ENCODE results near the gene ASCC1.
"Not testable (repeated sequence)": the region's sequence is repeated elsewhere in the genome, so short reads cannot be mapped to it uniquely, and the experiment has no call there.

Gene ASCC1

DNA sequence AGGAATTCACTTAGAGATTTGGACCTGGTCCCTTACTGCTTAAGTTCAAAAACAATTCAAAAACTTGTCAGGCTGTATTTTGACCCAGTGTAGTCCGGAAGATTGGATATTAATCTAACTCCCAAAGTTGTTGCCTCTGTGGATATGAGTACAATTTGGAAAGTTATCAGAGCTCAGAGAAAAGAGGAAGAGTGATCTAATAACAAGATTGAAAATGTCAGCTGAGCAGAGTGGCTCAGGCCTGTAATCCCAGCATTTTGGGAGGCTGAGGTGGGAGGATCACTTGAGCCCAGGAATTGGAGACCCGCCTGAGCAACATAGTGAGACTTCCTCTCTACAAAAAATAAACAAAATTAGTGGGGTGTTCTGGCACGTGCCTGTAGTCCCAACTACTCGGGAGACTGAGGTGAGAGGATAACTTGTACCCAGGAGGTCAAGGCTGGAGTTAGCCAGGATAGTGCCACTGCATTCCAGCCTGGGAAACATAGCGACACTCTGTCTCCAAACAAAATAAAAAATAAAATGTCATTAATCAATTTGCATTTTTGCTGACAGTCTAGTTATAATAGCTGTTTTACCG lies 3.2 kb upstream of the ASCC1 start:
- DNase-seq (ENCODE audit: low read depth): no peak

DNA sequence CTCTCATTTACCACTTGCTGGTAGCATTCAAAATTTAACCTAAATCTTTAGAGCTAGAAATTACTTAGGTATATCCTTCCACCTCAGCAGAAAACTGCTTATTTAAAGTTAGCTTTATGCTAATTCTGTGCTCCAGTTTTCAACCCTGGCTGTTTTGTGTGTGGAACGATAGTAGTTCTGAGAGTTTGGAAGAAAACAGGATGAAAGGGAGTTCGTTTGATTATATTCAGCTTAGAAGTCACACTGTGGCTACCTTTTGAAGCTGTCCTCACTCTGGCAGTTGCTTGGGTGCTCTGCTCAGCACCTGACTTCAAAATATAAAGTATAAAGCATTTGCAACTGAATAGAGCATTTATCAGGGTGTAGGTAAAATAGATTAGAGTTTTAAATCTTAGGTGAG lies 2.6 kb upstream of the ASCC1 start:
- no peak for DNase-seq (ENCODE audit: low read depth)

DNA sequence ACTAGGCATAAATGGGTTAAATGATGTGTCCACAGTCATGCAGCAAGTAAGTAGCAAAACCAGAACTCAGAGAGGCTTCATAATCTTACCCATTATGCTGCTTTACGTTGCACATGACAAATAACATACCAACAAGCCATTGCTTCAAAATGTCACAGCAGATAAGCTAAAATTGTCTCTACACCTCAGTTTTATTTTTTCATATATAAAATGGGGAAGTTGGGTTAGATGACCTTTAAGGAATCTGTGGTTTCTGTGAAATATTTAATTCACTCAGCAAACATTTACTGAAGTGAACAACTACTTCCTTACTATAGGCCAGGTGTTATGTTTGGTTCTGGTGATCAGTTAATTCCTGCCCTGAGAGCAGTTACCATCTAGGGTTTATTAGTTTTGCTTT lies 2.2 kb upstream of the ASCC1 start:
- DNase-seq (ENCODE audit: low read depth): no peak

DNA sequence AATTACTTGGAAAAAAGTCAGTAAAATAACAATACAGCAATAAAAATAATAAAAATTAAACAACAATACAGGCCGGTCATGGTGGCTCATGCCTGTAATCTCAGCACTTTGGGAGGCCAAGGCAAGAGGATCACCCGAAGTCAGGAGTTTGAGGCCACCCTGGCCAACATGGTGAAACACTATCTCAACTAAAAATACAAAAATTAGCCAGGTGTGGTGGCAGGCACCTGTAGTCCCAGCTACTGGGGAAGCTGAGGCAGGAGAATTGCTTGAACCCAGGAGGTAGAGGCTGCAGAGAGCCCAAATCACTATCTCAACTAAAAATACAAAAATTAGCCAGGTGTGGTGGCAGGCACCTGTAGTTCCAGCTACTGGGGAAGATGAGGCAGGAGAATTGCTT lies 4.2 kb downstream of the ASCC1 start:
- DNase-seq (ENCODE audit: low read depth): not testable (repeated sequence)

DNA sequence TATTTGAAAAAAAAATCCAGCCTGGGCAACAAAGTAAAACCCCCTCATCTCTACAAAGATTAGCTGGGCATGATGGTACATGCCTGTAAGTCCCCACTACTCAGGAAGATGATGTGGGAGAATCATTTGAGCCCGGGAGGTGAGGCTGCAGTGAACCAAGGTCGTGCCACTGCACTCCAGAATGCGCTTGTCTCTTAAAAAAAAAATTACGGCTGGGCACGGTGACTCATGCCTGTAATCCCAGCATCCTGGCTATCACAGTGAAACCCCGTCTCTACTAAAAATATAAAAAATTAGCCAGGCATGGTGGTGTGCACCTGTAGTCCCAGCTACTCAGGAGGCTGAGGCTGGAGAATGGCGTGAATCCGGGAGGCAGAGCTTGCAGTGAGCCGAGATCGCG lies 4.7 kb downstream of the ASCC1 start:
- not testable (repeated sequence) for DNase-seq (ENCODE audit: low read depth)

DNA sequence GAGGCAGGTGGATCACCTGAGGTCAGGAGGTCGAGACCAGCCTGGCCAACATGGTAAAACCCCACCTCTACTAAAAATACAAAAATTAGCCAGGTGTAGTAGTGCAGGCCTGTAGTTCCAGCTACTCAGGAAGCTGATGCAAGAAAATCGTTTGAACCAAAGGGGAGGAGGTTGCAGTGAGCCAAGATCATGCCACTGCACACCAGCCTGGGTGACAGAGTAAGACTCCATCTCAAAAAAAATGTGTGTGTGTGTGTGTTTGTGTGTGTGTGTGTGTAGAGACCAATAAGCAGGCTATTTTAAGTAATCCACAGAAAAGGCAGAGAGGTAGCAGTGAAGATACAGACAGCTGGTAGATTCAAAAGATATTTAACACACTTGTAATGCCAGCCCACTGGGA lies 7.5 kb downstream of the ASCC1 start:
- not testable (repeated sequence) for DNase-seq (ENCODE audit: low read depth)

DNA sequence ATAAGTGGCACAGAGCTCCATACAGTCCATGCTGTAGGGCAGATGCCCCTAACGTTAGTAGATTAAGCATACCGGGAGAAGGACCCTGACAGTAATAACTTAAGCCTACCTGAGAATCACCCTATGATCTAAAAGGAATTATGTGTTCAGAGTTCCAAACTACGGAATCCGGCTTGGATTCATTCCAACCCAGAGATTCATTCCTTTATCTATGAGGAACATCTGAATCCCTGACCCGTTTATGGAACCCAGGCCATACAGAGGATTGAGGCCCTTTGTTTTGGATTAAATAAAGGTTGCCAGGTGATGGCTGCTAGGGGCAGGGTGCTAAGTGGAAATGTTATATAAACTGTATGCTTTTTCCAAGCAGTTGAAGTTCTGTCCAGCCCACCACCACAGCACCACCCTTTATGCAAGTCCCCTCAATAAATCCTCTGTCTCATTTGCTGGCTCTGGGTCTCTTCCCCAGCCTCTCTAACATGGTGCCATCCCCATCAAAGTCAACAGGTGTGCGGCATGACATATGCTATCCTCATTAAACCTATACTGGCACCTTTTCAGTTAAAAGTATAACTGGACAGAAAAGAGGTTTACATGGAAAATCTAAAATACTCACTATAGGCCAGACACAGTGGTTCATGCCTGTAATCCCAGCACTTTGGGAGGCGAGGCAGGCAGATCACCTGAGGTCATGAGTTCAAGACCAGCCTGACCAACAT lies 9.4 kb downstream of the ASCC1 start:
- DNase-seq (ENCODE audit: low read depth): no peak

DNA sequence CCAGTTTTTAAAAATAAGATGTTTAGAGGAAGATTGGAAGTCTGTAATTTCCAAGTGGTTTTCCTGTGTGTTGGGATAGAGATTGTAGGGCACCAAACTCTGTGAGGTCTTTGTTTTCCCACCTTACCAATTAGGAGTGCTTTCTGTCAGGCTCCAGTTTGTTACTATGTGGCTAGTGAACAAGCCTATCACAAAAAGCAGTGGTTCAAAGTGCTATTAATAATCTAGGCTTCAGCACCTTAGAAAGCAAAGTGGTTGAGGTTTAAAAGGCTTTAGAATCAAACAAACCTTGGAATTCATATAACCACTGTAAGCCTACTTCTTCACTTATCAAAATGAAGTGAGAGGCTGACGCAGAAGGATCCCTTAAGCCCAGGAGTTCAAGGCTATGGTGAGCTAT lies 11.4 kb downstream of the ASCC1 start:
- no peak for DNase-seq (ENCODE audit: low read depth)

DNA sequence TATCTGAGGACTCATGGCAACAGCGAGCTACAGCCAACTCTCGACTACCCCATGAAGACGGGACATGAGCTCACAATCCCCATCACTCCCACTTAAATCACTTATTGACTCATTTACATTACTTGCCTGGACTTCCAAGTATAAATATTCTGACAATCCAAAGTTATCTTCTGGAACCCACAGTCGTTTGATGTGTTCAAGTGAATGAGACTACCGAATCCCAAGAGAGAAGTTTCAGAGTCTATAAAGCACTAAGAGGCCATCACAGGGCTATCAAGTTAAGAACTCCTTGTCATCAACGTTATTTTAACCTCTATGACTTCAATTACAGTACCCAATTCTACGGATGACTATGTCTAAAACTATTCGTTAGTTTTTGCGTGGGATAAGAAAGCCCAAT lies 11.8 kb downstream of the ASCC1 start:
- no peak for DNase-seq (ENCODE audit: low read depth)

DNA sequence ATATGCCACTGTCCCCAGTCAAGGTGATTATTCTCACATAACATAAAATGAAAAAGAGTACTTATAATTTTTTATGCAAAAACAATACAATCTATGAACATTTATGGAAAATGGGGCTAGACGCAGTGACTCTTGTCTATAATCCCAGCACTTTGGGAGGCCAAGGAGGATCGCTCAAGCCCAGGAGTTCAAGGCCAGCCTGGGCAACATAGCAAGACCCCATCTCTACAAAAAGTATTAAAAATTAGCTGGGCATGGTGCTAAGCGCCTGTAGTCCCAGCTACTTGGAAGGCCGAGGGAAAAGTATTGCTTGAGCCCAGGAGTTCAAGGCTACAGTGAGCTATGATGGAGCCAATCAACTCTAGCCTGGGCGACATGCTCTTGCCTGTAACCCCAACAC lies 14.8 kb downstream of the ASCC1 start:
- DNase-seq (ENCODE audit: low read depth): no peak

DNA sequence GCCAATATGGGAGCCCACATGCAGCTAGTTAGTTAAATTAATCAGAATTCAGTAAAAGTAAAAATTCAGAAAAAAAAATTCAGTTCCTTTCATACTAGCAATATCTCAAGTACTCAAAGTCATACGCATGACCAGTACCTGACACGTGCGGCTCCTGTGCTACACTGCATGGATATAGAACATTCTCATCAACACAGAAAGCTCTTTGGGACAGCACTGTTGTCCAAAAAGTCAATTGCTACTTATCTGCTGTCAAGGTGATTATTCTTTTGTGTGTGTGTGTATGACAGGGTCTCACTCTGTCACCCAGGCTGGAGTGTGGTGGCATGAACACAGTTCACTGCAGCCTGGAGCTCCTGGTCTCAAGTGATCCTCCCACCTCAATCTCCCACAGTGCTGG lies 15.2 kb downstream of the ASCC1 start:
- no peak for DNase-seq (ENCODE audit: low read depth)

DNA sequence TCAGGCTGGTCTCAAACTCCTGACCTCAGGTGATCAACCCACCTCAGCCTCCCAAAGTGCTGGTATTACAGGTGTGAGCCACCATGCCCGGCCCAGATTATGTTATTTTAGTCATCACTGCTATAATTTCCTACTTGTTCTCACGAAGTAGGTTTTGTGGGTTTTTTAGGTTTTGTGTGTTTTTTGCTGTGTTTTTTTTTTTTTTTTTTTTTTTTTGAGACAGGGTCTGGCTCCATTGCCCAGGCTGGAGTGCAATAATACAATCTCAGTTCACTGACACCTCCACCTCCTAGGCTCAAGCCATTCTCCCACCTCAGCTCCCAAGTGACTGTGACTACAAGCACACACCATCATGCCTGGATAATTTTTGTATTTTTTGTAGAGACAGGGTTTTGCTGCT lies 21.1 kb downstream of the ASCC1 start:
- DNase-seq (ENCODE audit: low read depth): no peak

DNA sequence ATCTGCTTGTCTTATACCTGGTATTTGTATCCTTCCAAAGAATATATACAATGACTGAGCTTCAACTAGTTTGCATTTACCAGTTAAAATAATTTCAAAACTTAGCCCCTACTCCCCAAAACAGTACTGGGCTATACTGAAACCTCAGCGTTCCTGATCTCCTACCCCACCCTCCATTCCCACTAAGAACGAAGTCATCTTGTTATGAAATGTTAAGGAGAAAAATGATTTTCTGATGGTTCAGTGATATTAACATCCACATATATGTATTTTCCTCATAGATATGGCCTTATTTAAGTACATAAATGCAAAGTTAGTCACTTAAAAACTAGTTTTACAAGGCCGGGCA lies 29.1 kb downstream of the ASCC1 start:
- DNase-seq (ENCODE audit: low read depth): no peak

DNA sequence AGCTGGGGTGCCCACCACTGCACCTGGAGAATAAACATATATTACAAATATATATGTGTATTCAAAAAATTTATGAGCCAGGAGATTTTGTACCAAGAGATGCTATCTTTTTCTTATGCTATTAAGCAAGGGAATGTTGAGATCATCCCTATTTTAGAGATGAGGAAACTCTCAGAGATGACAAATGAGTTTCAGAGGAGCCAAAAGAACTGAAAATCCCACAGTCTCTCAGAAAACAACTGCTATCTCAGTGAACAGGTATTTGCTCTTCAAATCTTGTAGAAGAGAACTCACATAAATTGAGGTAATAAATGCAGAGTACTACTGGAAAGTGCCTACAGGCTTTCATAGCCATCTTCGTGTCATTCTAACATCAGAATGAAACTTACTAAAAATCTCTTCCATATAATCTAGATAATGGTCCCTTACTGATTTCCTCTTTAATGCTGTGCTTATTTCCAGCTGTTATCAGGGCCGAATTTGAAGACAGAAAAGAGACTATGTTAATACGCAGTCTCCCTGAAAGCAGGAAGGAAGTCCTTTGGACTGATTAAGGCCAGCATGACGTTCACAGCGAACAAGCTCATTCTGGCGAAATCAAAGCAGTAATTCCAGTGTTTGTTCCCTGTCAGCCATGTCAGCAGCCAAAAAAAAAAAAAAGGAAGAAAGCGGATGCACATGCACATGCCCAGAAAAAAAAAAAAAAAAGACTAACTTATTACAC lies 29.7 kb downstream of the ASCC1 start:
- no peak for DNase-seq (ENCODE audit: low read depth)

DNA sequence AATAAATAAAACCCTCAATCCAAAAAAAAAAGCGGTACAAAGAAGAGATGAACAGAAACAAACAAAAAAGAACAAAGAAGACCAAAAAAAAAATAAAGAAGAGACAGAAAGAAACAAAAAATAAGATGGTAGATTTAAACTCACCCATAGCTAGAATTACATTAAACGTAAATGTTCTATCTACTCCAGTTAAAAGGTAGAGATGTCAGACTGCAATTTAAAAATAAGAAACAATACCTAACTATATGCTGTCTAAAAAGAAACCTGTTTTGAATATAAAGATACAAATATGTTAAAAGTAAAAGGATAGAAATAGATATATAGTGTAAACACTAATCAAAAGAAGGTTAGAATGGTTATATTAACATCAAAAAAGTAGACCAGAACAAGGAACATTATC lies 31.9 kb downstream of the ASCC1 start:
- DNase-seq (ENCODE audit: low read depth): no peak

DNA sequence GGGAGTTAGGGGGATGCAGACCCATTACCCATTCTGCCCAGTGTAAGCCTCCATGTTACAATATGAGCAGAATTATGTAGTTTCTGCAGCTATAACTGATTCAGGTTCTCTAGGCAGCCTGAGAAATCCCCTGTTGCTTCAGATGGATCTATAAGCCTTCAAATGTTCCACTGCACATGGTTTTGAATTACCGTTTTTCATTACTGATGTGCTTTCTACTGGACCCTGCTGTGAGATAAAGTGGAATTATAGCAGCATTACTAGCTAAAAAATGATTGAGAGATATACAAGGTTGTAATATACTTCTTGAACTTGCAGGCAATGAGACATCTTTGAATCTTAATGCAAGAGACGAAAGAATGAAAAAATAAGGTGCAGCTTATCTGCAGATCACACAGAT lies 38.6 kb downstream of the ASCC1 start:
- DNase-seq (ENCODE audit: low read depth): no peak

DNA sequence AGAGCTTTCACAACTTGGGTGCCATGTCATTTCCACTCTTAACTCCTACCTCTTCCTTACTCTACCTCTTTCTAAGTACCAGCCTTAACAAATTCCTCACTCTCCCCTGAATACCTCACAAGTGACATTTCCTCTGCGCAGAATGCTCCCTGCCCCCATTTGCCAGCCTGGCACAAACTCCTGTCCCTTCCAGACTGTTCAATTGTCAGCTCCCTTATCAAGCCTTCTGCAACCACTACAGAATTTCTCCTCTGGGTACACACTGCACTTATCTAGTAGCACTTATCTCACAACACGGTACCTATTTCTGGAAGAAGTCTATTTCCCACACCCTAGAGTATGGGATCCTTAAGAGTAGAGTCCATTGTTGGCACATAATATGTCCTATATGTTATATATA lies 39.4 kb downstream of the ASCC1 start:
- no peak for DNase-seq (ENCODE audit: low read depth)

DNA sequence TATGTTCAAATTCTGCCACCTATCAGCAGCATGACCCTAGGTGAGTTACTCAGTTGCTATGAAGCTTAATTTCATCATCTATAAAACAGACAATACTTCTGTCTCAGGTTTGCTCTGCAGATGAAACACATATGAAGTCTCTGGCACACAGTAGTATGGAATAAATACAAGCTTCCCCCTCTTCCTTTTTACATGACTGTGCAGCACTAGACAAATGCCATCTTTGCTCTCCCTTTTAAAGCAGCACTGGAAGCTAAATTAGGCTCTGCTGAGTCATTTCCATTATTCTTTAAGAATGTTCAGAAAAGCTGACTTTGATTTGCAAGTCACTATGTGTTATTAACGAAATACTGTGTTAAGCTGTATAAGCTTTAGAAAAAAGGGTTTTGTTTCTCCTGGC lies 40.9 kb downstream of the ASCC1 start:
- DNase-seq (ENCODE audit: low read depth): no peak

DNA sequence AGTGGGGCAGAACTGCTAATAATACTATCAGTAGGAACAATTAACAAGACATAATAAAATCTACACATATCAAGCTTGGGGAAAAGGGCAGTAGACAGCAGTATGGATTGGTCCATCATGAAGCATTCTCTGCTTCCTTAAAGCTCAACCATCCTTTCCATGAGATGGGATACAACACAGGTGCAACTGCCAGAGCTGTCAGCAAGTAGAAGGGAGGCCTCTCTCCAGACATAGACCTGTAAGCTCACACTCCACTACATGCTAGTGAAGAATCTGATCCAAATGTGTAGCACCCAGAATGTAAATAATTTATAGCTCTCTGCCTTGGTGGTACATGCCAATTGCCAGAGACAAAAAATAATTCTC lies 41.8 kb downstream of the ASCC1 start:
- no peak for DNase-seq (ENCODE audit: low read depth)

DNA sequence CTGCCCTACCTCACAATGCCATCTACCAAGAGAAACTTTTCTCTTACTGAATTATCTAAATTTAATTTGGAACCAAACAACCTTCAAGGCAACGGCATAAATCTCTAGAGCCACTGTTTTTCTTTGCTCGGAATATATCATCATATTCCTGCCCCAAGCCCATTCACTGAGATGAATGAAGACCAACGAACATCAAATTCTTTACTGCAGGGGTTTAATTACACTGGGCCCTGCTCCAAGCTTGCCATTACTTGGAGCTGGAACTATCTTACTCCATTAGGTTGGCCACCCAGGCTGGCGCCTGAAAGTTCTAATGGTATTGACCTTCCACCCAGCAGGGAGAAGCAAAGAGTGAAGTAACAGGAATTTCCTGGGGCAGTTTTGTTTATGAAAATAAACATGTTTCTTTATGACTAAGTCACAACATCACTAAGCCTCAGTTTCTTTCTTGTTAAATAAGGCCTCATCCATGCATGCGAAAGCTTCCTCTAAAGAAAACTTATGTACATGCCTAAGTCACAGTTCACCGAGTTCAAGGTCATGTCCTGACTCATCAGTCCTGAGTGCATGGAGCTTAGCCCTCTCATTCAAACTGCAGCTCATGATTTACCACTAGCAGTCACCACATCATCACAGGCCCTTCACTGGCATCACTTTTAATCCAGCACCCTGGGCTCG lies 42.3 kb downstream of the ASCC1 start:
- no peak for DNase-seq (ENCODE audit: low read depth)

DNA sequence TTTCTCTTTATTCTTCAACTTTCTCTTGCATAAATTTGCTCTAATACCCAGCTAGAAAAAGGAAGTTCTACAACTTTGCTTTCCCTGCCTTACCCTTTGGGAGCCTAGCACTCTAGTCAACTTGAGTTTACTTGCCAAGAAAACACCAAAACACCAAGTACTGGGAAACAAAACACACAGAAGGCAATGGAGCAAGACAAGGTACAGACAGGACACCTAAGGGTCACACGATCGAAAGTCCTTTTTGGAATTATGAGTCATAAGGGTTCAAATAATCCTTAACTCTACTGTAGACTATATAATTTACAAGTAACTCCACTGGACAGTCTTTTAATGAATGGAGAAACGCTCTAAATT lies 42.8 kb downstream of the ASCC1 start:
- no peak for DNase-seq (ENCODE audit: low read depth)

DNA sequence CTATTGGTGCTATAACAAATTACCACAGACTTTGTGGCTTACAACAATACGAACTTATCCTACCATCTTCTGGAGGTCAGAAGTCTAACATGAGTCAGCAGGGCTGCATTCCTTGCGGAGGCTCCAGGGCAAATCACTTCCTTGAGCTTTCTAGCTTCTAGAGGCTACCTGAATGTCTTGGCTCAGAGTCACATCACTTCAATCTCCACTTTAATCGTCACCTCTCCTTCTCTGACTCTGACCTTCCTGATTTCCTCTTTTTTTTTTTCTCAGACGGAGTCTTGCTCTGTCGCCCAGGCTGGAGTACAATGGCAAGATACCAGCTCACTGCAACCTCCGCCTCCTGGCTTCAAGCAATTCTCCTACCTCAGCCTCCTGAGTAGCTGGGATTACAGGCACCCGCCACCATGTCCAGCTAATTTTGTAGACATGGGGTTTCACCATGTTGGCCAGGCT lies 44.9 kb downstream of the ASCC1 start:
- no peak for DNase-seq (ENCODE audit: low read depth)

DNA sequence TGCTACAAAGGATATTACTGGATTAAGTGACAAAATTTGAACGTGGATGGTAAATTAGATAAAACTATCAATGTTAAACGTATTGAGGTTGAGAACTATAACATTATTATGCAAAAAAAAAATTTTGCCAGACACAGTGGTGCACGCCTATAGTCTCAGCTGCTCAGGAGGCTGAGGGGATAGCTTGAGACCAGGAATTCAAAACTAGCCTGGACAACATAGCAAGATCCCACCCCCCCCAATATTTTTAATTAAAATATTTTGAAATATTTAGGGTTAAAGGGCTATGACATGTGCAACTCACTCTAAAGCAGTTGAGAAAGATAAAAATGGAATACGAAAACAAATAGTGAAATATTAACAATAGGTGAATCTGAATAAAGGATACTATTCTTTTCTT lies 45.3 kb downstream of the ASCC1 start:
- no peak for DNase-seq (ENCODE audit: low read depth)
